Measurements from ENCODE around the gene RBCK1. TPM values are rescaled to one million over a fixed set of nuclear protein-coding genes. Genes with fewer than 3 reads are reported as not detected.

RBCK1 gene
- total RNA-seq, 1 experiment from 2014 or later = 26.1 TPM

DNA sequence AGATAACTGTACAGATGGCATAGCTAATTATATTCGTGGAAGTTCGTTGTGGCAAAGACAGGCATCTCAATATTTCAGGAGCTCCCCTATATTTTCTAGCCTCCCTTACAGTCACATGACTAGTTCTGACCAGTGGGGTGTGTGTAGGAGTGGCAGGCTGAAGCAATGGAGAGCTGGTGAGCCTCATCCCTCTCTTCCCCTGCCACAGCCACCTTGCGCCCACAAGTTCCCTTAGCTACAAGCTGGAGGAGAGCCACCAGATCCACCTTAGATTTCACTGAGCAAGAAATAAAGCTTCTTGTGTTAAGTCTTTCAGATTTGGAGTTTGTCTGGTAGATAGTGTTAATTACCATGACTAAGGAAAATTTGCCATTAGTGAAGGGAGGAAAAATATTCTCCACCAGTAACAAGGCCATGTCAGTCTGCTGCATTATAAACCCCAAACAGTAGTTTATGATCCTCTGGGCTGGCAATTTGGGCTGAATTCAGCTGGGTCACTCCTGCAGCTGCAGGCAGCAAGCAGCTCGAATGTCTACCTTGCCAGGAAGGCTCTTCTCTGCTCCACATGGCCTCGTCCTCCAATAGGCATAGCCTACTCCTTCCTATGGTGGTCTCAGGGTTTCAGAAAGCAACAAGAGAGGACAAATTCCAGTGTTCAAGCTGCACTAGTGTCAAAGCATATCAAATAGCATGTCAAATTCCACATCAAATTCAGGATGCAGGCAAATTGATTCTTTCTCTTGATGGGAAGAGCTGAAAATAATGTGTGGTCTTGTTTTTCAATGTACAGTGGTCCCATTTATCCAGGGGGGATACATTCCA is 7.4 kb upstream of the RBCK1 start:
- Histone ChIP-seq H3K9me3 (replicated peaks) (no peaks in the 10 kb centered on the region), H3K27ac (peak overlapping the region; percentile 38), H3K4me3 (no peak overlapping the region), H3K4me1 (peaks cover 11% of the 10 kb centered on the region), H3K36me3 (no peaks in the 10 kb centered on the region), H3K27me3 (no peaks in the 10 kb centered on the region)
- peak; percentile 37 to 58 for DNase-seq

DNA sequence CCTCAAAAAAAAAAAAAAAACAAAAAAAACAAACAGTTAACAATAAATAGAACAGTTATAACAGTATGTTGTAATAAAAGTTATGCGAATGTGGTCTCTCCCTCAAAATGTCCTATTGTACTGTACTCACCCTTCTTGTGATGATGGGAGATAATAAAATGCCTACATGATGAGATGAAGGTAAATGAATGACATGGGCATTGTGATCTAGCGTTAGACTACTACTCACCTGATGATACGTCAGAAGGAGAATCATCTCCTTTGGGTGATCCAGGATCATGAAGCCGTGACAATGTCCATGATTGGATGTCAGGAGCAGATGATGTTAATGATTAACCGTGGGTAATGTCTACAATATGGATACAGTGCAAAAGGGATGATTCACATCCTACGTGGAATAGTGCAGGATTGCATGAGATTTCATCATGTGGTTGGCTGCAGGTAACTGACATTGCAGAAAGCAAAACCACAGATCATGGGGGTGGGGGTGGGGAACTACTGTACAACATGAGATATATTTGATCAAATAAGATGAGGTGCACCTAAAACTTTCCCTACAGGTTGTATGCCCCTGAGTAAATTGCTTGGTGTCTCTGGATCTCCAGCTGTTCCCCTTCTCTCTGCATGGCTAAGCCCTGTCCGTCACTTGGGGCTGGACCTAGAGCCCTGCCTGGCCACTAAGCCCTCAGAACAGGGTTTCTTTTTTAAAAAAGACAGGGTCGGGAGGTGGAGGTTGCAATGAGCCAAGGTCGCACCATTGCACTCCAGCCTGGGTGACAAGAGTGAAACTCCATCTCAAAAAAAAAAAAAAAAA is 6.2 kb upstream of the RBCK1 start:
- H3K4me3 ChIP-seq = no peak overlapping the region
- no peaks in the 10 kb centered on the region for H3K36me3 ChIP-seq
- no peaks in the 10 kb centered on the region for H3K27me3 ChIP-seq
- H3K27ac ChIP-seq = no peak overlapping the region
- H3K4me1 ChIP-seq = peaks cover 11% of the 10 kb centered on the region
- H3K9me3 ChIP-seq (replicated peaks) = no peaks in the 10 kb centered on the region
- no peak for DNase-seq

DNA sequence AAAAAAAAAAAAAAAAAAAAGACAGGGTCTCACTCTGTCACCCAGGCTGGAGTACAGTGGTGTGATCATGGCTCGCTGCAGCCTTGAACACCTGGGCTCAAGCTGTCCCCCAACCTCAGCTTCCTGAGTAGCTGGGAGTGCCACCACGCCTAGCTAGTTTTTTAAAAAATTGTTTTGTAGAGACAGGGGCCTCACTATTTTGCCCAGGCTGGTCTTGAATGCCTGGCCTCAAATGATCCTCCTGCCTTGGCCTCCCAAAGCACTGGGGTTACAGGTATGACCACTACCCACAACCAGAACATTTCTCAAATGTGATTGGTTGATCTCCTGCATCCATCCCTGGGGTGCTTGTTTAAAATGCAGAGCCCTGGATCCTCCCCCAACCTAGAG is 5.6 kb upstream of the RBCK1 start:
- Histone ChIP-seq H3K4me3 (no peak overlapping the region), H3K27me3 (no peaks in the 10 kb centered on the region), H3K4me1 (peaks cover 11% of the 10 kb centered on the region), H3K9me3 (replicated peaks) (no peaks in the 10 kb centered on the region), H3K27ac (no peak overlapping the region), H3K36me3 (no peaks in the 10 kb centered on the region)
- no peak for DNase-seq

DNA sequence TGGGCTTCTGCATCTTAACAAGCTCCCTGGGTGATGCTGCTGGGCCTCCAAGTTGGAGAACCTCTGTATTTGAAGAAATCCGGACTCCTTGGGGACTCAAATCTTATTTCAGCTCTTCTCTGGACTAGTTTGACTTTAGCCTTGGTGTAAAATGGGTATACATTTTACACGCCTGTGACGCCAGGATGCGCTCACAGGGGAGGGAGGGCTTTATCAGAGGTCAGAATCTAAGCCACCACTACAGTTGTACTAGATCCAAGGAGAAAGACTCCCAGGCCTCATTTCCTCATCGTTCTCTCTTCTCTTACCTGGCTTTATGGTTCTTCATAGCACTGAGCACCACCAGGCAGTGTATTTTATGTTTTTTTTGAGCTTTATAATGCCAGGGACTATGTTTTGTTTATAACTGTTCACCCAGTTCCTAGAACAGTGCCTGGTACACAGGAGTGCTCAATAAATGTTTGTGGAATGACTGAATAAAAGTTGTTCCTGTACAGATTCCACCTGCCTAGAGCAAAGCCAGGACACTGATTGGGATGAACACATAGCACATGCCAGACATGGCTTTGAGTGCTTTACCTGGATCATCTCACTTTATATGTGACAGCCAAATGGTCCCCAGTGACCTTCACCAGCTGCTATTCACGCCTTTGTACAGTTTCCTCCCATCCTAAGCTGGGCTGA is 5.1 kb upstream of the RBCK1 start:
- Histone ChIP-seq H3K27ac (no peak overlapping the region), H3K36me3 (no peaks in the 10 kb centered on the region), H3K4me3 (no peak overlapping the region), H3K27me3 (no peaks in the 10 kb centered on the region), H3K4me1 (peaks cover 11% of the 10 kb centered on the region), H3K9me3 (replicated peaks) (no peaks in the 10 kb centered on the region)
- no peak for DNase-seq

DNA sequence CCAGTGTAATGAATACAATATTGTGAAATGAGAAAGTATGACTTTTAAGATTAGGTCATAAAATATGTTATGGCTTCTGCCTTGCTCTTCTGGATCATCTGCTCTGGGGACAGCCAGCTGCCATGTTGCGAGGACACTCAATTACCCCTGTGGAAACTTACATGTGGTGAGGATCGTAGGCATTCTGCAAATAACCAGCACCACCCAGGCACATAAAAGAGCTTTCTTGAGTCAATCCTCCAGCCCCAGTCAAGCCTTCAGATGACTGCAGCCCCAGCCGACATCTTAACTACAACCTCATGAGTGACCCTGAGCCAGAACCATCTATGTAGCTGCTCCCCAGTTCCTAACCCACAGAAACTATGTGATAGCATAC is 4.5 kb upstream of the RBCK1 start:
- no peaks in the 10 kb centered on the region for H3K9me3 ChIP-seq (replicated peaks)
- DNase-seq = no peak
- no peak overlapping the region for H3K4me3 ChIP-seq
- no peaks in the 10 kb centered on the region for H3K27me3 ChIP-seq
- peaks cover 11% of the 10 kb centered on the region for H3K4me1 ChIP-seq
- H3K36me3 ChIP-seq = no peaks in the 10 kb centered on the region
- H3K27ac ChIP-seq = no peak overlapping the region

DNA sequence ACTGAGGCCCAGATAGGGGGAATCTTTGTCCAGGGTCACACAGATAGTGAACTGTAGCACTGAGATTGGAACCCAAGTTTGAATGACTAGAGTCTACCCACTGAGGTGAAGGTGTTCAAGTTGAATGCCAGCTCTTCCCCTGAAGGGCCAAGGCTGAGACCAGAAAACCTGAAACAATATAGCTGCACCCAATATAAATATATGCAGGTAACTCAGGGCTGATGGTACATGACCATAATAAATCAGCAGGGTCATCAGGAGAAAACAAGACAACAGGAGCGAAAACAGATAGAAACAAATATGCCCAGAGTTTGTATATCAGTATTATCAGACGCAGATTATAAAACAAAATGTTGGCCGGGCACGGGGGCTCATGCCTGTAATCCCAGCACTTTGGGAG is 4.0 kb upstream of the RBCK1 start:
- Histone ChIP-seq H3K4me3 (no peak overlapping the region), H3K27me3 (no peaks in the 10 kb centered on the region), H3K9me3 (replicated peaks) (no peaks in the 10 kb centered on the region), H3K4me1 (peaks cover 11% of the 10 kb centered on the region), H3K27ac (no peak overlapping the region), H3K36me3 (no peaks in the 10 kb centered on the region)
- DNase-seq = no peak

DNA sequence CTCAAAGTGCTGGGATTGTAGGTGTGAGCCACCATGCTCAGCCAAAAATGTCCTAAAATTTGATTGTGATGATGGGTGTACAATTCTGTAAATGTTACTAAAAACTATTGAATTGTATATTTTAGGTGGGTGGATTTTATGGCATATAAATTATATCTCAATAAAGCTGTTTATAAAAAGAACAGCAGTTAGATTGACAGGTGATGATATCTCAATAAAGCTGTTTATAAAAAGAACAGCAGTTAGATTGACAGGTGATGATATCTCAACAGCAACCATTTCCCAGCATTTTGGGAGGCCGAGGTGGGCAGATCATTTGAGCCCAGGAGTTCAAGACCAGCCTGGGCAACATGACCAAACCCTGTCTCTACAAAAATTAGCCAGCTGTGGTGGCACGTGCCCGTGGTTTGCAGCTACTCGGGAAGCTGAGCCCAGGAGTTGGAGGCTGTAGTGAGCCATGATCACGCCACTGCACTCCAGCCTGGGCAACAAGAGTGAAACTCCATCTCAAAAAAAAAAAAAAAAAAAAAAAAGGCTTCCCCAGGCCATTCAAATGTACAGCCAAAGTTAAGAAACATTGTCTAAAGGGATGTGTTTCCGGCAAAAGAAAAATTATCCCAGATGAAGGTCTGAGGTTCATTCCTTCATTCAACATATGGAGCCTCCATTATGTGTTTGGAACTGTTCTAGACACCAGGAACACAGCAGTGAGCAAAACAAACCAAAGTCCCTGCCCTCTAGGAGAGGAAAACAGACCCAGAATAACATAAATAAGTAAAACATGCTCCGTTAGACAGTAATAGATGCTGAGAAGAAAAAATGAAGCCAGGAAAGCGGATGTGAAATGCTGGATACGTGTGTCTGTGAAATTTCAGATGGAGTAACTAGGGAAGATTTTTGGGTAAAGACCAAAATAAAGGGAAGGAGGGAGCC is 1.6 kb upstream of the RBCK1 start:
- H3K4me1 ChIP-seq = 0 out of 2 replicates have a peak, but pooled peaks cover 3% of the 10 kb centered on the region
- H3K4me3 ChIP-seq = no peak overlapping the region
- no peak overlapping the region for H3K27ac ChIP-seq
- DNase-seq = no peak
- peaks cover 11% of the 10 kb centered on the region for H3K36me3 ChIP-seq
- H3K9me3 ChIP-seq (replicated peaks) = no peaks in the 10 kb centered on the region
- H3K27me3 ChIP-seq = no peaks in the 10 kb centered on the region

DNA sequence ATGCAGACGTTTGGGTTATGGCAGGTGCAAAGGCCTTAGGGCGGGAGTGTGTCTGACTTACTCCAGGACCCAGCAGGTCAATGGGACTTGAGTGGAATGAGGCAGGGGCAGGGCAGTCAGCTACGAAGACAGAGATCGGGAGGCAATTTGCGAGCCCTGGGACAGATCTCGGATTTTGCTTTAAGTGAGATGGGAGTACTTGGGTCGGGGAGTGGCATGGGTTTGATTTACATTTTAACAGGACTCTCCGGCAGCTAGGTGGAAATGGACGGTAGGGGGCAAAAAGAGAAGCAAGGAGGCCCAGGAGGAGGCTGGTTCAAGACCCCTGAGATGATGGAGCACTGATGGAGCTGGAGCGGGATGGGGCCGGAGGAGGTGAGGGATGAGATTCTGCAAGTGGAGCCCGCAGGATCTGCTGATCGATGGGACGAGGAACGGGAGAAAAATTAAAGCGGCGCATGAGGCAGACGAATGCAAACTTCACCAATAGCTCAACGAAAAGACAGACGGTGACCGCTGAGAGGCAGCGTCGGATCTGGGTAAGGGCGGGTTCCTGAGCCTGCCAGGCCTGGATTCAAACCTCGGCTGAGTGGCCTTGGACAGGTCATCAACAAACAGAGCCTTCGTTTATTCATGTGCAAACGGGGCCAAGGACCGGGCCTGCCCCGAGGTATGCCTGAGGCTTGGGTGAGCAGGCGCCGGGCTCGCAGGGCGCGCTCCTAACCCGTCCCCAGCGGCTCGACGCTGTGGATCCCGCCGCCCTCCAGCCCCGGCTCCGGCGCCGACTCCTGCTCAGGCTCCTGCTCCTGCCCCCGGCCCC is 756 bp upstream of the RBCK1 start:
- peaks cover 16% of the 10 kb centered on the region for H3K36me3 ChIP-seq
- no peaks in the 10 kb centered on the region for H3K9me3 ChIP-seq (replicated peaks)
- 0 out of 2 replicates have a peak, but pooled peaks cover 3% of the 10 kb centered on the region for H3K4me1 ChIP-seq
- peak overlapping the region; percentile 95 for H3K4me3 ChIP-seq
- no peak overlapping the region for H3K27ac ChIP-seq
- no peaks in the 10 kb centered on the region for H3K27me3 ChIP-seq
- peak; percentile 86 for DNase-seq

DNA sequence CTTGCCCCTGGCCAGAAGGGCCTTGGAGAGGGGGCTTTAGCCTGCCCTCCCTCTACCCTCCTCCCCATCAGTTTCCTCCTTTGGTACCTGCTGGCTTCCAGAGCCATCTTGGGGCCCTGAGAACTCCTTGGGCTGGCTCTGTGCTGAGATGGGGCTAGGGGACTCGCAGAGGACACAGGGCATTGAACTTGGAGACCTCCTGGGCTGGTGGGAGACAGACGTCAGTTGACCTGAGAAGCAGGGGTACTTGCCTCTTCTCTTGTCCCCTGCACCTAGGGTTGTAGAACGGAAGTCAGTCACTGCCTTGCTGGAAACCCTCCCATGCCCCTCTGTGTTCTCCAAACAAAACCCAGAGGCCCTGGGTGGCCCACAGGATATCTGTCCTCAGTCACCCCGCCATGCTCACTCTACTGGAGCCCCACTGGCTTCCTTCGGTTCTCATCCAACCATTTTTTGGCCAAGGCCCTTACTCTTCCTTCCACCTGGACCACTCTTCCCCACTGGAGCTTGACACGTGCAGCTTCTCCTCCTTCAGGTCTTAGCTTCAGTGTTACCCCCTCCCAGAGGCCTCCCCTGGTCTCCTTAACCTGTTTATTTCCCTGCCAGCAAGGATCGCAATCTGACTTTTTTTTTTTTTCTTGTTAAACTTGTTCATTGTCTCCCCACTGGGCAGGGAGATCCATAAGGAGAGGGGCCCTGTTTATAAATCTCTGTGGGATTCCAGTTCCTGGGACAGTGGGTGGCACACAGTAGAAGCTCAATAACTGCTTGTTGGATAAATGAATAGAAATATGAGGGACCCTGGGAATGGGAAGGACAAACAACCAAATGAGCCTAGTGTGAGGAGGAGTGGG is 971 bp downstream of the RBCK1 start:
- DNase-seq = peak in 1 of 2 experiments; percentile 22

DNA sequence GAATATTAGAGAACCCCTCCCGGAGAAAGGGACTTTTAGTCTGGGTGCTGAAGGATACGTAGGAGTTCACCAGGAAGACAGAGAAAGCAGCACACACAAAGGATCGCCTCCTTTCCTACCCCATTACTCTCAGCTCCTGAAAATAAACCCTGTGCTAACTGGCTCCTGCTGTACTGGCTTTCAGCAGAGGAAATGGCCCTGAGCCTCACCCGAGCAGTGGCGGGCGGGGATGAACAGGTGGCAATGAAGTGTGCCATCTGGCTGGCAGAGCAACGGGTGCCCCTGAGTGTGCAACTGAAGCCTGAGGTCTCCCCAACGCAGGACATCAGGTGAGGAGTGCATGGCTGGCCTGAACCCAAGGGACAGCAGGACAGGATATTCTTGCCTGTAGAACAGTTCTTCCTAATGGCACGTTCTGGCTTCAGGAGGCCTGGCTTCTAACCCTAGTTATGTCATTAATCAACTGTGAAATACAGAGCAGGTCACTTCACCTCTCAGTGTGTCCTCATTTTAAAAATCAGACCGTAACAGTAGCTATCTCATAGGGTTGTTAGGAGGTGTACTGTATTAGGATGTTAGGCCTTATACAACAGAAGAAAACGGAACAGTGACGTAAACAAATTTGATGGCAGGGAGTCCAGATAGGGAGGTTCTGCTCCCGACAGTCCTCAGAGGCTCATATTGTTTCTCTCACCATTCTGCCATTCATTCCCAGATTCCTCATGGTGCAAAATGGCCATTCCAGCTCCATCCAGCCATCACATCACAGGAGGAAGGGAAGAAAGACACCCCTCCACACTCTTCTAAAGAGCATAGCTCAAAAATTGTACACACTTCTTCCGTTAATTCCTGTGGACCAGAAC is 1.8 kb downstream of the RBCK1 start:
- no peak overlapping the region for H3K4me3 ChIP-seq
- DNase-seq = no peak
- H3K27ac ChIP-seq = no peak overlapping the region
- H3K4me1 ChIP-seq = 0 out of 2 replicates have a peak, but pooled peaks cover 3% of the 10 kb centered on the region
- peaks cover 16% of the 10 kb centered on the region for H3K36me3 ChIP-seq
- H3K9me3 ChIP-seq (replicated peaks) = no peaks in the 10 kb centered on the region
- no peaks in the 10 kb centered on the region for H3K27me3 ChIP-seq

More for the DNA sequence above, 971 bp downstream of the RBCK1 start:
- H3K9me3 ChIP-seq (replicated peaks) = no peaks in the 10 kb centered on the region
- H3K4me1 ChIP-seq = 0 out of 2 replicates have a peak, but pooled peaks cover 3% of the 10 kb centered on the region
- H3K4me3 ChIP-seq = peak overlapping the region; percentile 95
- peaks cover 16% of the 10 kb centered on the region for H3K36me3 ChIP-seq
- H3K27ac ChIP-seq = peak overlapping the region; percentile 95
- H3K27me3 ChIP-seq = no peaks in the 10 kb centered on the region

DNA sequence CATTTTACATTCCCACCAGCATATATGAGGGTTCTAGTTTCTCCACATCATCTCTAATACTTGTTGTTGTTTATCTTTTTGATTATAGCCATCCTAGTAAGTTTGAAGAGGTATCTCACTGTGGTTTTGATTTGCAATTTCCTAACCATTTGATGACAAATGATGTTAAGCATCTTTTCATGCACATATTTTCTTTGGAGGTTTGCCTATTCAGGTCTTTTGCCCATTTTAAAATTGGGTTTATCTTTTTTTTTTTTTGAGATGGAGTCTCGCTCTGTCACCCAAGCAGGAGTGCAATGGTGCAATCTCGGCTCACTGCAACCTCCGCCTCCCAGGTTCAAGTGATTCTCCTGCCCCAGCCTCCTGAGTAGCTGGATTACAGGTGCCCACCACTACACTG is 4.0 kb downstream of the RBCK1 start:
- Histone ChIP-seq H3K27ac (no peak overlapping the region), H3K27me3 (no peaks in the 10 kb centered on the region), H3K4me1 (0 out of 2 replicates have a peak, but pooled peaks cover 3% of the 10 kb centered on the region), H3K36me3 (peaks cover 16% of the 10 kb centered on the region), H3K9me3 (replicated peaks) (no peaks in the 10 kb centered on the region), H3K4me3 (no peak overlapping the region)
- DNase-seq = no peak

DNA sequence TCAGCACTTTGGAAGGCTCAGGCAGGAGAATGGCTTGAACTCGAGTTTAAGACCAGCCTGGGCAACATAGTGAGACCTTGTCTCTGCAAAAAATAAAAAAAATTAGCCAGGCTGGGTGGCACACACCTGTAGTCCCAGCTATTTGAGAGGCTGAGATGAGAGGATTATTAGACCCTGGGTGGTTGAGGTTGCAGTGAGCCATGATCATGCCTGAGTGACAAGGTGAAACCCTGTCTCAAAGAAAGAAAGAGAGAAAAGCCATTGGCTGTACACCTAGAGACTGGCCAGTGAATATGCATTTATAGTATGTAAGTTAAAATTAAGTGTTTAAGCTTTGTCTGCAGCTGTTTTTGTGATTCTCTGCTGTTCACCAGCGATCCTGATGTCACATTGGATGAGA is 6.1 kb downstream of the RBCK1 start:
- no peaks in the 10 kb centered on the region for H3K9me3 ChIP-seq (replicated peaks)
- no peak overlapping the region for H3K27ac ChIP-seq
- H3K36me3 ChIP-seq = peaks cover 16% of the 10 kb centered on the region

More for the DNA sequence above, 6.1 kb downstream of the RBCK1 start:
- Histone ChIP-seq H3K27me3 (no peaks in the 10 kb centered on the region), H3K4me3 (no peak overlapping the region), H3K4me1 (0 out of 2 replicates have a peak, but pooled peaks cover 6% of the 10 kb centered on the region)
- no peak for DNase-seq
